Upper lobe of left lung (tissue), 6 donors: ENCODE results near the gene BEGAIN. TPM values are rescaled to one million over a fixed set of nuclear protein-coding genes. Genes with fewer than 3 reads are reported as not detected.

Source experiments
- ATAC-seq, 2 donors: fragments of 200-7000 bp; cut with Tn5 transposase; one replicate each; pipeline ENCODE4 v1.9.1; 2022; ENCODE audit warnings: mild to moderate bottlenecking in 2 of 2, moderate library complexity in 2 of 2; ENCODE audit not compliant: low FRiP score in 2 of 2
- DNase-seq, 2 donors: peaks; one replicate each; pipeline ENCODE4 v3.0.0-alpha.2; 2019 to 2020
- H3K27ac ChIP-seq, 4 donors: fragments of 200-600 bp; sonication (generic); one replicate each; pipeline ENCODE4 v1.5.1; 2016 to 2019
- H3K27me3 ChIP-seq, 4 donors: fragments of 200-600 bp; sonication (generic); one replicate each; pipeline ENCODE4 v1.5.1; 2017 to 2019
- H3K36me3 ChIP-seq, 4 donors: fragments of 200-600 bp; sonication (generic); one replicate each; pipeline ENCODE4 v1.5.1; 2016 to 2019
- H3K4me1 ChIP-seq, 4 donors: fragments of 200-600 bp; sonication (generic); one replicate each; pipeline ENCODE4 v1.5.1; 2018 to 2019
- H3K4me3 ChIP-seq, 4 donors: fragments of 200-600 bp; sonication (generic); one replicate each; pipeline ENCODE4 v1.5.1; 2017 to 2019; ENCODE audit warnings: mild to moderate bottlenecking in 2 of 4, moderate library complexity in 1 of 4
- H3K9me3 ChIP-seq, 4 donors: fragments of 200-600 bp; sonication (generic); one replicate each; pipeline ENCODE4 v1.5.1; 2018 to 2019
- EP300 ChIP-seq, 4 donors: sonication (generic); formaldehyde crosslinking; IDR thresholded peaks; one replicate each; pipeline ENCODE4 v1.5.1; 2017; ENCODE audit warnings: antibody characterized with exemption in 4 of 4, control low read depth in 2 of 4
- POLR2A ChIP-seq, 4 donors: fragments of 450-650 bp; IDR thresholded peaks; one replicate each; pipeline ENCODE4 v1.5.1; 2016 to 2017; ENCODE audit warnings: antibody characterized with exemption in 4 of 4, mild to moderate bottlenecking in 2 of 4
- POLR2AphosphoS5 ChIP-seq, 2 donors: sonication (generic); formaldehyde crosslinking; IDR thresholded peaks; one replicate each; pipeline ENCODE4 v1.5.1; 2017; ENCODE audit warnings: antibody characterized with exemption in 2 of 2
- WGBS, 2 donors: methylation state at CpG; one replicate each; pipeline ENCODE4 v1.1.5; 2017 to 2018; 5-methylcytosine and 5-hydroxymethylcytosine counted together
- total RNA-seq, 6 donors: library from RNA; depleted of rRNA in 4 of 6; stranded (reverse); fragments of >200 nt in 4 of 6; gene quantifications; one replicate each; pipeline versions ENCODE4 v1.1.0 to v1.2.1, GENCODE V29; 2016 to 2021
- TF ChIP-seq, protein P1 (sequence below), 6 experiments: fragments of 450-650 bp in 4 of 6; fragments of 200-600 bp in 2 of 6; sonication (generic) in 2 of 6; IDR thresholded peaks; one replicate each; pipeline ENCODE4 v1.5.1; 2016 to 2019; ENCODE audit warnings: antibody characterized with exemption in 6 of 6
- donor health status: DM: no; HTN: no; CAD: no; lungs with moderate emphysema.
- donor health status: DM: no; HTN: yes; CAD: no; lungs with severe emphysema.

The BEGAIN gene
- total RNA-seq, 6 donors from 2014 or later, result under 0.01 to 2.0 (median 0.88) TPM

DNA sequence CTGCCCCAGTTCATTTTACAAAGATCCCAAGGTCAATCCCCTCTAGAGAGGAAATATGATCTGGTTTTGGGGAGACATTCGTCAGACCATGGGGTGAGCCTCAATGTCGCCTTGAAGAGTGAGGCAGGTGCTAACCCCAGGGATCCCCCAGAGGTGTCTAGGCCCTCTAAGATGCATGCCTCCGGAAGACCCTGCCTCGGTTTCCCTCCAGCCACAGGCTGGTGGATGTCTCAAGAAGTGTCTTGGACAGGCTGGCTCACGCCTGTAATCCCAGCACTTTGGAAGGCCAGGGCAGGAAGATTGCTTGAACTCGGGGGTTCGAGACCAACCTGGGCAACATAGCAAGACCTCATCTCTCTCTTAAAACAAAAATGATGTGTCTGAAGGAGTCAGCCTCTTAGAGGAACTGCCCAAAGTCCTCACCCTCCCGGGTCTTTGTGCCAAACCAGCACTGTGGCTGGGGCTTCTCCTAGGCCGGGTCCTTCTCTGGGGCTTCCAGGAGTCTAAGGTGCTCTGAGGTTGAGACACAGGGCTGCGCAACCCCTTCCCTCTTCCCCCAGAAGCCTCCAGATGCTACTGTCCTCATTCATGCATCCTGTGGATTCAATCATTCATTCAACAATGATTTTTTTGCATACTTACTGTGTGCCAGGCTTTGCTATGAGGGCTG, 24.7 kb upstream of the BEGAIN start:
- Histone ChIP-seq H3K27me3 (no peaks in the 10 kb centered on the region), H3K27ac (no peak overlapping the region), H3K4me3 (no peak overlapping the region), H3K4me1 (peaks cover 0 to 2% (median 0%) of the 10 kb centered on the region in 4 donors), H3K9me3 (no peaks in the 10 kb centered on the region), H3K36me3 (no peaks in the 10 kb centered on the region)
- 88 to 89% methylated on average over 5 to 10 of the region's 10 CpGs for WGBS, 2 donors
- ATAC-seq (no peak), DNase-seq (no peak)
- TF ChIP-seq POLR2AphosphoS5 (IDR thresholded peaks at IDR 0.05) (no peak), POLR2A (IDR thresholded peaks at IDR 0.05) (no peak)

DNA sequence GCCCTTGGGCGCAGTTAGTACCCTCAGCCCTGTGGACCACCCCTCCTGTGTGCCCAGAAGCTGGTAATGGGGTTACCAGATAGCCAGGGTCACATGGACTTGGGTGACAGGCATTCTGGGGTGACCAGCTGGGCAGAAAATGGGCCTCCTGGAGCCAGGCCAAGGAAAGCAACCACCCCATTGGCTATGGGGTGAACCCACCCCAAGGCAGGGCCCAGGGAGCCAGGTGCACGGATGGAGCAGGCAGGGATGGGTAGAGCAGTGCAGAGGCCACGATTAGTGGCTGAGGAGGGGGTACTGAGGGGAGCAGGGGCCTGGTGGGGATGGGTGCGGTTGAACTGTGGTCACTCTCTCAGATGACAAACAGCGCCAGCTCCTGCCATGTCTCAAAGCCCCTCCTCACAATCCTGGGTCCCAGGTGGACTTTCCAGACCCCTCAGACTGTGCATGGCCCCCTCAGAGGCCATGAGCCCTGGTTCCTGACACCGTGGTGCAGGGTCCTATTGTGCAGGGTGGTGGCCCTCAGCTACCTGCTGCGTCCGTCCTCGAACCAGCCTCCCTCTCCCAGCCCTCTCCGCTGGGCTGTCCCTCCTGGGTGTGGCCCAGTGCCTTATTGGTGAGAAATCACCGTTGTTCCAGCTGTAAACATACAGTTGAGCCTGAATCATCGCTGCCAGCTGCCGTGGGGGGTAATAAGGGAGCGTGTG, 23.4 kb upstream of the BEGAIN start:
- no peaks in the 10 kb centered on the region for H3K27me3 ChIP-seq
- no peak overlapping the region for H3K27ac ChIP-seq
- WGBS, 2 donors, result 40 to 83% methylated on average over 1 to 13 of the region's 14 CpGs
- ATAC-seq, result no peak
- no peaks in the 10 kb centered on the region for H3K36me3 ChIP-seq
- TF ChIP-seq, protein P1, sequence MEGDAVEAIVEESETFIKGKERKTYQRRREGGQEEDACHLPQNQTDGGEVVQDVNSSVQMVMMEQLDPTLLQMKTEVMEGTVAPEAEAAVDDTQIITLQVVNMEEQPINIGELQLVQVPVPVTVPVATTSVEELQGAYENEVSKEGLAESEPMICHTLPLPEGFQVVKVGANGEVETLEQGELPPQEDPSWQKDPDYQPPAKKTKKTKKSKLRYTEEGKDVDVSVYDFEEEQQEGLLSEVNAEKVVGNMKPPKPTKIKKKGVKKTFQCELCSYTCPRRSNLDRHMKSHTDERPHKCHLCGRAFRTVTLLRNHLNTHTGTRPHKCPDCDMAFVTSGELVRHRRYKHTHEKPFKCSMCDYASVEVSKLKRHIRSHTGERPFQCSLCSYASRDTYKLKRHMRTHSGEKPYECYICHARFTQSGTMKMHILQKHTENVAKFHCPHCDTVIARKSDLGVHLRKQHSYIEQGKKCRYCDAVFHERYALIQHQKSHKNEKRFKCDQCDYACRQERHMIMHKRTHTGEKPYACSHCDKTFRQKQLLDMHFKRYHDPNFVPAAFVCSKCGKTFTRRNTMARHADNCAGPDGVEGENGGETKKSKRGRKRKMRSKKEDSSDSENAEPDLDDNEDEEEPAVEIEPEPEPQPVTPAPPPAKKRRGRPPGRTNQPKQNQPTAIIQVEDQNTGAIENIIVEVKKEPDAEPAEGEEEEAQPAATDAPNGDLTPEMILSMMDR (IDR thresholded peaks at IDR 0.05), result no peak
- no peak for TF ChIP-seq POLR2AphosphoS5 (IDR thresholded peaks at IDR 0.05)
- no peak for TF ChIP-seq POLR2A (IDR thresholded peaks at IDR 0.05)
- TF ChIP-seq EP300 (IDR thresholded peaks at IDR 0.05), result no peak
- H3K4me1 ChIP-seq, result no peaks in the 10 kb centered on the region
- H3K4me3 ChIP-seq, result no peak overlapping the region
- no peaks in the 10 kb centered on the region for H3K9me3 ChIP-seq
- DNase-seq, result no peak

DNA sequence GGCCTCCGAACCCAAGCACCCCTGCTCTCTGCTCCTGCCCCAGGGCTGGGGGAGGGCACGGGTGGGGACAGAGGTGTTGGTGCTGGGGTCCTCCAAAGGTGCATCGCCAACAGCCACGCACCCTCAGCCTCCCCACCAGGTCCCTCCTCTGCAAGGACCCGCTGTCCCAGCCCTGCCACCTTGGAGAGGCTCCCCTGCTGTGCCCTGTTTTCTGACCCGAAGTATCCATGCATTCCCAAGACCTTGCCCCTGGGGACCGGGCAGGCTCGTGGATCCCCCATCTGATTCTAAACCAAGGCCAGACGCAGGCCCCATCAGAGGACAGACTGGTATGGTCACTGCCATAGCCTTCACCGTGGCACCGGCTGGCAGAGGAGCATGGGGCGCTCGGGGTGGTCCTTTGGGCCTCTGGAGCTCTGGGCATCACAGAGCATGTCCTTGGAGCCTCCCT, 22.7 kb upstream of the BEGAIN start:
- H3K4me3 ChIP-seq, result no peak overlapping the region
- H3K36me3 ChIP-seq, result no peaks in the 10 kb centered on the region
- H3K4me1 ChIP-seq, result no peaks in the 10 kb centered on the region
- DNase-seq (peak in 1 of 2 donors; percentile 52), ATAC-seq (no peak)
- no peak overlapping the region for H3K27ac ChIP-seq
- no peaks in the 10 kb centered on the region for H3K27me3 ChIP-seq
- TF ChIP-seq EP300 (IDR thresholded peaks at IDR 0.05), result no peak
- TF ChIP-seq POLR2AphosphoS5 (IDR thresholded peaks at IDR 0.05), result no peak
- TF ChIP-seq, protein P1 (IDR thresholded peaks at IDR 0.05), result no peak
- TF ChIP-seq POLR2A (IDR thresholded peaks at IDR 0.05), result no peak
- H3K9me3 ChIP-seq, result no peaks in the 10 kb centered on the region
- 90 to 93% methylated on average over 11 of the region's 13 CpGs for WGBS, 2 donors

DNA sequence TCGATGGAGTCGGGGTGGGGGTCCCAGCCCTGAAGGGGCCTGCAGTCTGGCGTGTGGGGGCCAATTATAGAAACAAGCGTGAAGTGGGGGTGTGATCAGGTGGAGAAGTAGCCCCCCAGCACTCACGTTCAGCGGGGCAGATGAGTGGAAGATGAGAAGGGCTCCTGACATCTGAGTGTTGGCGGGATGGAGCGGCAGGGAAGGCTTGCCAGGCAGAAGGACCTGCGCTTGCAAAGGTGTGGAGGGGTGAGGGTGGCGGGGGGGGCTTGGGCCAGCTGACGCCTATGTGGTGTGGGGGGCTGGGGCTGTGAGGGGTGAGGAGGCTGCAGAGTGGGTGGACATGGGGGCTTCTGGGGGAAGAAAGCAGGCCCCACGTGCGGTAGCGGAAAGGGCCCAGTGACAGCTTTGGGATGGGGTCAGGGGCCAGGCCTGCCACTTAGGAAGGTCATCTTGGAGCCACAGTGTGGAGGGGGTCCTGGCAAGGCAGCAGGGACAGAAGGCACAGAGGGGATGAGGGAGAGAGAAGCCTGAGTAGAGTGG, 22.2 kb upstream of the BEGAIN start:
- H3K36me3 ChIP-seq, result no peaks in the 10 kb centered on the region
- H3K27me3 ChIP-seq, result no peaks in the 10 kb centered on the region
- H3K4me3 ChIP-seq, result no peak overlapping the region
- ATAC-seq (no peak), DNase-seq (no peak)
- 87 to 88% methylated on average over 14 of the region's 14 CpGs for WGBS, 2 donors
- no peak overlapping the region for H3K27ac ChIP-seq
- H3K9me3 ChIP-seq, result no peaks in the 10 kb centered on the region
- TF ChIP-seq, protein P1 (IDR thresholded peaks at IDR 0.05), result no peak
- H3K4me1 ChIP-seq, result no peaks in the 10 kb centered on the region

DNA sequence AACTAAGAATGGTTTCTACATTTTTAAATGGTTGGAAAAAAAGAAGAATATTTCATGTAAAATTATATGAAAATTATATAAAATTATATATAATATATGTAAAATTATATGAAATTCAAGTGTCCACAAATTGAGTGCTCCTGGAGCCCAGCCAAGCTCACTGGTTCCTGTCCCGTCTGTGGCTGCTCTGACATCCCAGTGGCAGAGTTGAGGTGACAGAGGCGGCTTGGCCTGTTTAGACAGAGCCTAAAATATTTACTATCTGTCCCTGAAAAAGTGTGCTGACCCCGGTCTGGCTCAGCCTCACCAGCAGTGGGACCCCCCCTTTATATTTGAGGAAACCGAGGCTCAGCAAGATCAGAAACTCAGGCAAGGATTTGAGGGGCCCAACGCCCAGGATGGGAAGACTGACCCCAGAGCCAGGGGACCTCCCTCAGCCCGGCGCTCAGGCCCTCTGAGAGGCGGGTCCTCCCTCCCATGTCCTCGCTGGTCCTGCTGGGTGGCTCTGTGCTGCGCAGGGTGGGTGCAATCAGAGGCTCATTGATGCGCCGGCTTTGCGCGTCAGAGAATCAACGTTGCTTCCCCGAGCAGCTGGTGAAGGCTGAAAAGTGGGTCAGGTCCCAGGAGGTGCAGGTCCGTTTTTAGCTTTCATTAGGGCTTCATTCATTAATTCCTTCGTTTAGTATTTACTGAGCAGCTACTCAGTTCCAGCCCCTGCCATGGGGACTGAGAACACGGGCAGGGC, 21.5 kb upstream of the BEGAIN start:
- no peak for DNase-seq
- no peak for ATAC-seq
- no peak for TF ChIP-seq POLR2A (IDR thresholded peaks at IDR 0.05)
- TF ChIP-seq EP300 (IDR thresholded peaks at IDR 0.05), result no peak
- TF ChIP-seq POLR2AphosphoS5 (IDR thresholded peaks at IDR 0.05), result no peak
- TF ChIP-seq, protein P1 (IDR thresholded peaks at IDR 0.05), result no peak
- no peak overlapping the region for H3K27ac ChIP-seq
- no peaks in the 10 kb centered on the region for H3K9me3 ChIP-seq
- no peaks in the 10 kb centered on the region for H3K27me3 ChIP-seq
- no peaks in the 10 kb centered on the region for H3K4me1 ChIP-seq
- H3K36me3 ChIP-seq, result no peaks in the 10 kb centered on the region
- no peak overlapping the region for H3K4me3 ChIP-seq
- 63 to 80% methylated on average over 7 to 19 of the region's 19 CpGs for WGBS, 2 donors
